CD8-positive, alpha-beta memory T cell (primary cell): ENCODE results near the gene LAT. TPM values are rescaled to one million over a fixed set of nuclear protein-coding genes. Genes with fewer than 3 reads are reported as not detected.

ENCODE experiments used
- CTCF ChIA-PET: fragments of 350-600 bp; sonication (Branson Sonifier 250); formaldehyde crosslinking; loops from one replicate; lab custom pipeline; 2021; ENCODE audit warnings: antibody characterized with exemption; lab: Charles Lee
- POLR2A ChIA-PET: fragments of 350-600 bp; sonication (Branson Sonifier 250); formaldehyde crosslinking; loops from one replicate; lab custom pipeline; 2021; ENCODE audit warnings: antibody characterized with exemption; lab: Charles Lee
- DNase-seq, 5 donors: peaks; one replicate each; pipeline versions ENCODE4 v3.0.0 to v3.0.0-alpha.2; 2020 to 2022; ENCODE audit warnings: mixed read lengths in 1 of 5
- H3K27ac ChIP-seq: one replicate; pipeline ENCODE4 v1.7.0; 2013; ENCODE audit warnings: low read depth, mild to moderate bottlenecking, low read length, moderate library complexity
- H3K27me3 ChIP-seq: 2 replicates; pipeline ENCODE4 v1.7.0; 2013; ENCODE audit warnings: low read length, mild to moderate bottlenecking; ENCODE audit not compliant: insufficient read depth, poor library complexity, severe bottlenecking
- H3K36me3 ChIP-seq: 2 replicates; pipeline ENCODE4 v1.7.0; 2013; ENCODE audit warnings: mild to moderate bottlenecking, low read length, moderate library complexity; ENCODE audit not compliant: insufficient read depth
- H3K4me1 ChIP-seq: 2 replicates; pipeline ENCODE4 v1.7.0; 2013; ENCODE audit warnings: mild to moderate bottlenecking, low read length, moderate library complexity; ENCODE audit not compliant: insufficient read depth
- H3K4me3 ChIP-seq: 2 replicates; pipeline ENCODE4 v1.7.0; 2013; ENCODE audit warnings: mild to moderate bottlenecking, low read length
- H3K9me3 ChIP-seq: 2 replicates; pipeline ENCODE4 v1.7.0; 2013; ENCODE audit warnings: mild to moderate bottlenecking, low read length
- H3K27ac Mint-ChIP-seq, 8 donors: one replicate each; pipeline ENCODE4 v1.8.0; 2020 to 2021; ENCODE audit warnings: mixed read lengths in 8 of 8, mild to moderate bottlenecking in 6 of 8, inconsistent platforms in 3 of 8, moderate library complexity in 3 of 8
- H3K27me3 Mint-ChIP-seq, 2 donors: one replicate each; pipeline ENCODE4 v1.8.0; 2020 to 2021; ENCODE audit warnings: mixed read lengths in 2 of 2, mild to moderate bottlenecking in 1 of 2, moderate library complexity in 1 of 2
- H3K36me3 Mint-ChIP-seq, 3 donors: one replicate each; pipeline ENCODE4 v1.8.0; 2020 to 2021; ENCODE audit warnings: mixed read lengths in 3 of 3, inconsistent platforms in 1 of 3, mild to moderate bottlenecking in 1 of 3
- H3K4me1 Mint-ChIP-seq, 3 donors: one replicate each; pipeline ENCODE4 v1.8.0; 2020 to 2021; ENCODE audit warnings: mixed read lengths in 3 of 3, inconsistent platforms in 1 of 3, mild to moderate bottlenecking in 1 of 3
- H3K4me3 Mint-ChIP-seq, 7 donors: one replicate each; pipeline ENCODE4 v1.8.0; 2020 to 2021; ENCODE audit warnings: mixed read lengths in 7 of 7, mild to moderate bottlenecking in 6 of 7, moderate library complexity in 4 of 7, inconsistent platforms in 2 of 7
- H3K9me3 Mint-ChIP-seq, 5 donors: one replicate each; pipeline ENCODE4 v1.8.0; 2020 to 2022; ENCODE audit warnings: mixed read lengths in 5 of 5, mild to moderate bottlenecking in 3 of 5, moderate library complexity in 2 of 5, inconsistent platforms in 1 of 5
- polyA plus RNA-seq: library from polyadenylated mRNA; unstranded; fragments of 300-500 nt; fragmentation: Illumina TruSeq; gene quantifications from one replicate; pipeline ENCODE4 v1.2.3, GENCODE V29; 2021
- total RNA-seq, 2 experiments: library from RNA; stranded (reverse); gene quantifications; one replicate each; pipeline ENCODE4 v1.2.3, GENCODE V29; 2021

LAT gene
- total and polyA plus RNA-seq, 3 experiments from 2014 or later, result 195 to 331 (median 203) TPM

DNA sequence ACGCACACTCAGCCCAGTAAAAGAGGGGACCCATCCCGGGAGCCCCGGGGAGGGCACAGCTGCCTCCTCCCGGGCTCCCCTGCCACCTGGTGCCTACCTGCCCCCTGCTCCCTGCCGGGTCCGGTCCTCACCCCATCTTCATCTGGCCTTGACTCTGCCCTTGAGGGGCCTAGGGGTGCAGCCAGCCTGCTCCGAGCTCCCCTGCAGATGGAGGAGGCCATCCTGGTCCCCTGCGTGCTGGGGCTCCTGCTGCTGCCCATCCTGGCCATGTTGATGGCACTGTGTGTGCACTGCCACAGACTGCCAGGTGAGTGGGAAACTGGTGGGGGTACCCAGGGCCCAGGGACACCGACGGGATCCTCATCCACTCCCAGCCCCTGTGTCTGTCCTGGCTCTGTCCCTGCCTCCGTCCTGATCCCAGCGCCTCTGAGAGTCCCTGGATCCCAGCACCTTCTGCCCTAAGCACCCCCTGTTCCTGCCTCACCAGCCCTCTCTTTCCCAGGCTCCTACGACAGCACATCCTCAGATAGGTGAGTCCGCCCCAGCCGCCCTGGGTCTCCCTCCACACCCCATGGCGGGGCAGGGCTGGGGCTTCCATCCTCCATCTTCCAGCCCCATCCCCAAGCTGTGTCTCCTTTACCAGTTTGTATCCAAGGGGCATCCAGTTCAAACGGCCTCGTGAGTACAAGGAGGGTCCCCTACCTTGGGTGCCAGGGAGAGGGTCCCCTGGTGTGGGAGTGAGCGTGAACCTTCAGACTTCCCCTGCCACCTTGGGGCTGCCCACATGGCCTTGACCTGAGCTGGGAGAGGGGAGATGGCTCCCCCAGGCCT, 574 bp downstream of the LAT start:
- H3K36me3 ChIP-seq, result peaks cover 34% of the 10 kb centered on the region
- H3K4me1 Mint-ChIP-seq, result peaks cover 40 to 70% (median 50%) of the 10 kb centered on the region in 3 donors

DNA sequence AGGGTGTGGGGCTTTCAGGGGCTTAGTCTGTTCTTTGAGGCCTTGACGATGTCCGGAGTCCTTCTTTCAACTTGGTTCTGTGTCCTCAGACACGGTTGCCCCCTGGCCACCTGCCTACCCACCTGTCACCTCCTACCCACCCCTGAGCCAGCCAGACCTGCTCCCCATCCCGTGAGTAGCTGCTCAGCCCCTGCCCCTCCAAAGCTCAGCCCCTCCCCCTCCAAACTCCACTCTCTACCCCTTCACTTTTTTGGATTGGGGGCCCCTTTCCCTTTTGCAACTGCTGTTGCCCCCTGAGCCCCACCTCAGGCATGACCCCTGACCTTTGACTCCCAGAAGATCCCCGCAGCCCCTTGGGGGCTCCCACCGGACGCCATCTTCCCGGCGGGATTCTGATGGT, 1.2 kb downstream of the LAT start:
- no peak for DNase-seq
- peak overlapping the region; percentile 88 for H3K4me3 ChIP-seq
- H3K27me3 ChIP-seq, result no peaks in the 10 kb centered on the region
- ChIA-PET POLR2A (interaction anchor here (0.8 to 4.1 kb wide), 5 partner anchors 8 to 35 kb away, joined by 3 to 20 read pairs (median 4); partner anchors contain the start of gene SPNS1), CTCF (interaction anchor here (1.6 to 6.3 kb wide), 4 partner anchors 8 to 22 kb away, joined by 3 to 41 read pairs (median 15); partner anchors contain the start of gene SPNS1)
- Mint-ChIP-seq H3K36me3 (peaks cover 16 to 86% (median 26%) of the 10 kb centered on the region in 3 donors), H3K4me3 (peak overlapping the region; percentile 94 to 99 (median 99)), H3K27me3 (no peaks in the 10 kb centered on the region), H3K4me1 (peaks cover 46 to 76% (median 56%) of the 10 kb centered on the region in 3 donors), H3K27ac (peak overlapping the region; percentile 91 to 99 (median 96)), H3K9me3 (peaks cover 0 to 7% (median 1%) of the 10 kb centered on the region in 5 donors)
- peaks cover 32% of the 10 kb centered on the region for H3K36me3 ChIP-seq
- peak overlapping the region; percentile 72 for H3K27ac ChIP-seq
- H3K4me1 ChIP-seq, result peaks cover 56% of the 10 kb centered on the region
- peaks cover 7% of the 10 kb centered on the region for H3K9me3 ChIP-seq

More for the DNA sequence above, 574 bp downstream of the LAT start:
- H3K4me1 ChIP-seq, result peaks cover 50% of the 10 kb centered on the region
- H3K9me3 Mint-ChIP-seq, result peaks cover 0 to 7% (median 1%) of the 10 kb centered on the region in 5 donors
- peaks cover 16 to 86% (median 24%) of the 10 kb centered on the region in 3 donors for H3K36me3 Mint-ChIP-seq
- no peak for DNase-seq
- H3K27ac Mint-ChIP-seq, result peak overlapping the region; percentile 91 to 99 (median 96)
- H3K4me3 Mint-ChIP-seq, result peak overlapping the region; percentile 94 to 99 (median 99)
- H3K9me3 ChIP-seq, result peaks cover 7% of the 10 kb centered on the region
- no peaks in the 10 kb centered on the region for H3K27me3 Mint-ChIP-seq
- ChIA-PET CTCF (interaction anchor here (1.6 to 6.3 kb wide), 4 partner anchors 8 to 22 kb away, joined by 3 to 41 read pairs (median 15); partner anchors contain the start of gene SPNS1), POLR2A (interaction anchor here (0.5 to 4.1 kb wide), 5 partner anchors 9 to 122 kb away, joined by 3 to 20 read pairs (median 5); partner anchors contain the start of genes SH2B1 and SPNS1)
- H3K27ac ChIP-seq, result peak overlapping the region; percentile 72
- no peaks in the 10 kb centered on the region for H3K27me3 ChIP-seq
- peak overlapping the region; percentile 88 for H3K4me3 ChIP-seq

DNA sequence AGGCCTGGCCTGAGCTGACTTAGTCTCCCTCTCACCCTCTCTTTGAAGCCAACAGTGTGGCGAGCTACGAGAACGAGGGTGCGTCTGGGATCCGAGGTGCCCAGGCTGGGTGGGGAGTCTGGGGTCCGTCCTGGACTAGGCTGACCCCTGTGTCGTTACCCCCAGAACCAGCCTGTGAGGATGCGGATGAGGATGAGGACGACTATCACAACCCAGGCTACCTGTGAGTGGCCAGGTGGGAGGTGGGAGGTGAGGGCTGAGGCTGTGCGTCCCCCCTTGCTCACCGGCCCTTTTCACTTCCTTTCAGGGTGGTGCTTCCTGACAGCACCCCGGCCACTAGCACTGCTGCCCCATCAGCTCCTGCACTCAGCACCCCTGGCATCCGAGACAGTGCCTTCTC, 1.6 kb downstream of the LAT start:
- H3K9me3 ChIP-seq, result peaks cover 7% of the 10 kb centered on the region
- Mint-ChIP-seq H3K9me3 (peaks cover 0 to 7% (median 1%) of the 10 kb centered on the region in 5 donors), H3K4me3 (peak overlapping the region; percentile 94 to 99 (median 99)), H3K27ac (peak overlapping the region; percentile 91 to 99 (median 96)), H3K4me1 (peaks cover 46 to 79% (median 56%) of the 10 kb centered on the region in 3 donors), H3K36me3 (peaks cover 16 to 85% (median 26%) of the 10 kb centered on the region in 3 donors), H3K27me3 (no peaks in the 10 kb centered on the region)
- no peaks in the 10 kb centered on the region for H3K27me3 ChIP-seq
- ChIA-PET POLR2A (interaction anchor here (0.8 to 4.1 kb wide), 6 partner anchors 10 to 35 kb away, joined by 3 to 20 read pairs (median 6); partner anchors contain the start of gene SPNS1), CTCF (interaction anchor here (1.3 to 6.3 kb wide), 5 partner anchors 9 to 89 kb away, joined by 4 to 41 read pairs (median 8); partner anchors contain the start of gene SPNS1)
- H3K36me3 ChIP-seq, result peaks cover 28% of the 10 kb centered on the region
- H3K4me1 ChIP-seq, result peaks cover 56% of the 10 kb centered on the region
- no peak for DNase-seq
- H3K27ac ChIP-seq, result peak overlapping the region; percentile 72
- peak overlapping the region; percentile 88 for H3K4me3 ChIP-seq

DNA sequence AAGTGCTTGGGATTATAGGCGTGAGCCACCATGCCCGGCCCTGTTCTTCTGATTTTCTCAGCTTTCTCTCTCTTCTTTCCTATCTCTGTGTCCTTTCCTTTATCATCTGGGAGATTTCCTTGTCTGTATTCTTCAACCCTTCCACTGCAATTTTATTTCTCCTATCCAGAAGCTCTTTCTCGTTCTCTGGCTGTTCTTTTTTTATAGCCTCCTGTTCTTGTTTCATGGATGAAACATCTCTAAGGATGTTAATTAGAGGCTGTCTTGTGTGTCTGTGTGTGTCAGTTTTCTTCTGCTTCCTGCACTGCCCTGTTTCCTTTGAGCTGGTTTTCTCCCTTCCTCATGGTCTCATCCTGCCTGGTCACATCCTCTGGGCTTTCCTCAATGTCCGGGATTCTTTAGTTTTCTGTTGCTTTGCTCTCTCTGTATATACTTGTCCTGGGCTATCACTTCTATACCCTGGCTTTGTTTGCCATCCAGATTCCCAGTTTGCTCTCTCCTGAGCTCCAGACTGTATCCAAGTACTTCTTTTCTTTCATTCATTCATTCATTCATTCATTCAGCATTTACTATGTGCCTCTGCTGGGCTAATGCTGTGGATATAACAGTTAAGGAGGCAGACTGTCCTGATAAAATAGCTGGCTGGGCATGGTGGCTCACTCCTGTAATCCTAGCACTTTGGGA, 2.5 kb downstream of the LAT start:
- Mint-ChIP-seq H3K27ac (peak overlapping the region; percentile 90 to 99 (median 96)), H3K9me3 (peaks cover 0 to 7% (median 1%) of the 10 kb centered on the region in 5 donors), H3K4me3 (peak overlapping the region; percentile 94 to 99 (median 99)), H3K4me1 (peaks cover 49 to 81% (median 58%) of the 10 kb centered on the region in 3 donors), H3K27me3 (no peaks in the 10 kb centered on the region), H3K36me3 (peaks cover 16 to 83% (median 26%) of the 10 kb centered on the region in 3 donors)
- H3K27ac ChIP-seq, result peak overlapping the region; percentile 30
- peaks cover 56% of the 10 kb centered on the region for H3K4me1 ChIP-seq
- POLR2A ChIA-PET, result interaction anchor here (0.8 to 4.1 kb wide), 9 partner anchors 9 to 34 kb away, joined by 3 to 20 read pairs (median 6); partner anchors contain the start of gene SPNS1
- peaks cover 7% of the 10 kb centered on the region for H3K9me3 ChIP-seq
- peaks cover 26% of the 10 kb centered on the region for H3K36me3 ChIP-seq
- H3K4me3 ChIP-seq, result peak overlapping the region; percentile 88
- no peak for DNase-seq
- CTCF ChIA-PET, result interaction anchor here (0.7 to 6.3 kb wide), 5 partner anchors 10 to 88 kb away, joined by 3 to 41 read pairs (median 8); partner anchors contain the start of gene SPNS1
- H3K27me3 ChIP-seq, result no peaks in the 10 kb centered on the region

DNA sequence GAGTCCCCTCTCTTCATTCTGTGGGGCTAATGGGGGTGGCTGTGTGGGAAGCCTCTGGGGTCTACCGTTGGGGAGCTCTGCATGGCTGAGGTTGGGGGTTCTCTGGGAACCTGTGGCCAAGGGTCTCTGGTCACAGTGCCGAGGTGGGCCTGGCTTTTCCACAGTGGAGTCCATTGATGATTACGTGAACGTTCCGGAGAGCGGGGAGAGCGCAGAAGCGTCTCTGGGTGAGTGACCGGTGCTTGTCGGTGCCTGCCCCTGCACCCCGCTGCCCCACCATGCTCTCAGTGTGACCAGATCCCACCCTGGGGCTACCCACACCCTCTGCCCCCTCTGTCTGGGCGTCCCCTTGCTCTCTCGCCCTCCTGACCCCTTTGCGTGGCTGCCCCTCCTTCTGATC, 4.5 kb downstream of the LAT start:
- Mint-ChIP-seq H3K36me3 (peaks cover 13 to 67% (median 16%) of the 10 kb centered on the region in 3 donors), H3K4me3 (peak overlapping the region; percentile 31 to 99 (median 56)), H3K27me3 (no peaks in the 10 kb centered on the region), H3K9me3 (peaks cover 0 to 7% (median 1%) of the 10 kb centered on the region in 5 donors), H3K4me1 (peaks cover 40 to 67% (median 47%) of the 10 kb centered on the region in 3 donors), H3K27ac (peak overlapping the region; percentile 80 to 99 (median 91))
- peaks cover 7% of the 10 kb centered on the region for H3K9me3 ChIP-seq
- DNase-seq, result no peak
- ChIA-PET CTCF (interaction anchor here (0.8 to 6.3 kb wide), 5 partner anchors 10 to 40 kb away, joined by 3 to 41 read pairs (median 3); partner anchors contain the start of gene SPNS1), POLR2A (interaction anchor here (1.2 kb wide), 1 partner anchor 13 kb away, joined by 3 read pairs; no protein-coding TSS in a partner anchor)
- H3K4me3 ChIP-seq, result peak overlapping the region; percentile 8
- H3K36me3 ChIP-seq, result peaks cover 26% of the 10 kb centered on the region
- no peak overlapping the region for H3K27ac ChIP-seq
- H3K4me1 ChIP-seq, result peaks cover 46% of the 10 kb centered on the region
- no peaks in the 10 kb centered on the region for H3K27me3 ChIP-seq

DNA sequence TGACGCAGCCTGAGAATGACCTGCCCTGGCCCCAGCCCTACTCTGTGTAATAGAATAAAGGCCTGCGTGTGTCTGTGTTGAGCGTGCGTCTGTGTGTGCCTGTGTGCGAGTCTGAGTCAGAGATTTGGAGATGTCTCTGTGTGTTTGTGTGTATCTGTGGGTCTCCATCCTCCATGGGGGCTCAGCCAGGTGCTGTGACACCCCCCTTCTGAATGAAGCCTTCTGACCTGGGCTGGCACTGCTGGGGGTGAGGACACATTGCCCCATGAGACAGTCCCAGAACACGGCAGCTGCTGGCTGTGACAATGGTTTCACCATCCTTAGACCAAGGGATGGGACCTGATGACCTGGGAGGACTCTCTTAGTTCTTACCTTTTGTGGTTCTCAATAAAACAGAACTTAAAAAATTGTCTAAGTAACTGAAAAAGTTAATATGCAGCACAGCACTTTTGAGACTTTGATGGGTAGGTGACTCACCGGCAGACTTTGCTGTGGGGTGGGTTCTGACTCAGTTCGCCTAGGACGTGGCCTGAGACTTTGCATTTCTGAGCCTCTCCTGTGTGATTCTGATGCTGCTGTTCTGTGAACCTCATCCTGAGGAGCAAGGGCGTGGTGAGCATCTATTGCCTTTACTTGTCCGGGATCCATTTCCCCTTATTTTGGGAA, 5.7 kb downstream of the LAT start:
- peaks cover 43% of the 10 kb centered on the region for H3K4me1 ChIP-seq
- H3K36me3 ChIP-seq, result peaks cover 26% of the 10 kb centered on the region
- H3K27ac ChIP-seq, result no peak overlapping the region
- no peaks in the 10 kb centered on the region for H3K27me3 Mint-ChIP-seq
- peaks cover 0 to 7% (median 1%) of the 10 kb centered on the region in 5 donors for H3K9me3 Mint-ChIP-seq
- no peak overlapping the region for H3K4me3 ChIP-seq
- peaks cover 38 to 60% (median 44%) of the 10 kb centered on the region in 3 donors for H3K4me1 Mint-ChIP-seq
- H3K4me3 Mint-ChIP-seq, result peak overlapping the region; percentile 40 to 88 (median 71)
- POLR2A ChIA-PET, result interaction anchor here (0.6 kb wide), 1 partner anchor 499 kb away, joined by 3 read pairs; the partner anchor contains the start of gene CLN3
- peaks cover 13 to 60% (median 16%) of the 10 kb centered on the region in 3 donors for H3K36me3 Mint-ChIP-seq
- peak in 2 of 5 donors; percentile 38 to 57 for DNase-seq
- no peaks in the 10 kb centered on the region for H3K27me3 ChIP-seq
- CTCF ChIA-PET, result interaction anchor here (0.9 to 1.0 kb wide), 2 partner anchors 13 kb away, joined by 3 to 5 read pairs; no protein-coding TSS in a partner anchor
- peak overlapping the region; percentile 80 to 98 (median 91) for H3K27ac Mint-ChIP-seq
- H3K9me3 ChIP-seq, result peaks cover 7% of the 10 kb centered on the region
